ENCODE measurements around the gene IP6K3. TPM values are rescaled to one million over a fixed set of nuclear protein-coding genes. Genes with fewer than 3 reads are reported as not detected.

IP6K3 gene
- total RNA-seq, 4 donors from 2014 or later = 0.51 to 0.83 TPM; not detected in 2

- Histone ChIP-seq H3K27ac (peak overlapping the region; percentile 38), H3K9me3 (no peaks in the 10 kb centered on the region), H3K36me3 (peaks cover 11% of the 10 kb centered on the region), H3K27me3 (no peaks in the 10 kb centered on the region), H3K4me1 (peaks cover 51% of the 10 kb centered on the region), H3K4me3 (no peak overlapping the region)
- TF ChIP-seq POLR2A (IDR thresholded peaks at IDR 0.05) (no peak), EP300 (IDR thresholded peaks at IDR 0.05) (no peak), POLR2AphosphoS5 (IDR thresholded peaks at IDR 0.05) (no peak), CTCF (IDR thresholded peaks at IDR 0.05) (no peak)
- WGBS = 61% methylated on average over 10 of the region's 10 CpGs
- no peak for DNase-seq (ENCODE audit: low spot score in 2 of 2)
Measured at GRCh38 chr6:33709605-33710295, 37.0 kb downstream of the IP6K3 start.

DNA sequence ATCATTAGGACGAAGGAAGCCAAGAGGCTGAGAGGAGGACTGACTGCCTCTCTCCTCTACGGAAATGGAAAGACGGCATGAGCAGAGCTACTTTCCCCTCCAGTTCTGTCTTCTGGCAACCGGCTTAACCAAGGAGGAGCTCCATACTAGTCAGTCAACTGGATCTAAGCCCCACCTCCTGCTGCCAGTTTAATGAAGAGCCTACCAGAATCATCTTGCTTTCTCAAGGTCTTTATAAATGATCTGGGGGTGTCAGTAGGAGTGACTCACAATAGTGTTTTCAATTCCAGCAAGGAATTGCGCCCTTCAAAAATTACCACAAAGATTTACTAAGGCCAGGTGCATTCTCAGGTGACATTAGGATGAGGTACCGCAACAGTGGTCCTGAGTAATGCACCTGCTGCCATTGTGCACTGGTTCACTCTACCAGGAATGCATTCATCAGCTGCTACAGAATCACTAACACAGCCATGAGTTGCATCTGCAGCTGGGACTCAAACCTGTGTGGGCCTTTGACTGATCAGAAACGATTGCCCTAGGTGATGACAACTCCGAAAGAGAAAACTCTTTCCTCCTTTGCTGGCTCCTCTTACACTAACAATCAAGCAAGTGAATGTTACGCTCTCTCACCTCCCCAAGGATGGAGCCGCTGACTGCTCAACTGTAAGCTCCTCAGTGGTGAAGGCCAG is 38.0 kb downstream of the IP6K3 start:
- TF ChIP-seq CTCF (IDR thresholded peaks at IDR 0.05) (no peak), EP300 (IDR thresholded peaks at IDR 0.05) (no peak), POLR2AphosphoS5 (IDR thresholded peaks at IDR 0.05) (no peak), POLR2A (IDR thresholded peaks at IDR 0.05) (no peak)
- peaks cover 11% of the 10 kb centered on the region for H3K36me3 ChIP-seq
- DNase-seq (ENCODE audit: low spot score in 2 of 2) = no peak
- H3K9me3 ChIP-seq = no peaks in the 10 kb centered on the region
- peaks cover 51% of the 10 kb centered on the region for H3K4me1 ChIP-seq
- no peak overlapping the region for H3K27ac ChIP-seq
- WGBS = 85% methylated on average over 10 of the region's 10 CpGs
- no peak overlapping the region for H3K4me3 ChIP-seq
- H3K27me3 ChIP-seq = no peaks in the 10 kb centered on the region

- Histone ChIP-seq H3K4me3 (no peak overlapping the region), H3K4me1 (peaks cover 53% of the 10 kb centered on the region), H3K36me3 (peaks cover 11% of the 10 kb centered on the region), H3K27ac (no peak overlapping the region), H3K27me3 (no peaks in the 10 kb centered on the region), H3K9me3 (no peaks in the 10 kb centered on the region)
- WGBS = 84% methylated on average over 5 of the region's 5 CpGs
- no peak for TF ChIP-seq CTCF (IDR thresholded peaks at IDR 0.05)
- no peak for TF ChIP-seq EP300 (IDR thresholded peaks at IDR 0.05)
- no peak for TF ChIP-seq POLR2A (IDR thresholded peaks at IDR 0.05)
- no peak for TF ChIP-seq POLR2AphosphoS5 (IDR thresholded peaks at IDR 0.05)
- DNase-seq (ENCODE audit: low spot score in 2 of 2) = no peak
Measured at GRCh38 chr6:33707771-33708170, 38.9 kb downstream of the IP6K3 start.

DNA sequence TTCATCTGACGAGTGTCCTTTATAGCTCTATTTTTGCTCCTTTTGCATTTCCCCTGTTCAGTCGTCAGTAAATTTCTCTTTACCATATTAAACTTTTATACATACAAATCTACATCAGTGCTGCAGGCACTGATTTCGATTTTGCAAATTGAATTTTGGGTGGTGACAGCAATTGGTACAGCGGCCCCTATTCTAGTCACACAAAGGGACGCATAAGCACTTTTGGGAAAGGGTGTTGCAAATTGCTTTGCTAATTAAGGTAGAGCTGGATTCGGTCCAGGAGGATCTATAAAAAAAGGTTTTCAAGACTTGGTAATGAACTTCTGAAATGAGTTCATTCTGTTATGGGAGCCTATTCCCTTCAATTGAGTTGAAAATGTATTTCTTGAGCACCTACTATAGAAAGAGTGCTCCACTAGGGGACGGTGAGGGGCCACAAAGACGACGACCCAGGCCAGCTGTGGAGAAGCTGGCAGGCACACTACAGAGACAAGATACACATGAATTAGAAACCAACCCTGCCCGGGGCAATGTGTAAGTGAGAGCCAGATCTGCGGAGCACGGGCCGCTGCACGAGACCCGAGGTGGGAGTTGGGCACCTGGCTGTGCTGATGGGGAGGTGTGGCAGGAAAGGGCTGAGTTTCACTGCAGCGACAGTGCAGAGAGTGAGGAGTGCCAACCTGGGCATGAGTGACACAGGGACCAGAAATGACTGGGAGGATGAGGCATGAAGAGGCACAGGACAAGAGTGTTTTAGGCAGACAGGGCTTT is 40.6 kb downstream of the IP6K3 start:
- Histone ChIP-seq H3K36me3 (peaks cover 11% of the 10 kb centered on the region), H3K4me1 (peaks cover 52% of the 10 kb centered on the region), H3K27ac (no peak overlapping the region), H3K27me3 (no peaks in the 10 kb centered on the region), H3K4me3 (no peak overlapping the region), H3K9me3 (no peaks in the 10 kb centered on the region)
- 61% methylated on average over 16 of the region's 16 CpGs for WGBS
- TF ChIP-seq CTCF (IDR thresholded peaks at IDR 0.05) = no peak
- no peak for TF ChIP-seq EP300 (IDR thresholded peaks at IDR 0.05)
- no peak for TF ChIP-seq POLR2A (IDR thresholded peaks at IDR 0.05)
- no peak for TF ChIP-seq POLR2AphosphoS5 (IDR thresholded peaks at IDR 0.05)
- peak in 1 of 2 donors; percentile 65 for DNase-seq (ENCODE audit: low spot score in 2 of 2)
